Hematopoietic multipotent progenitor cell treated with erythropoietin and hydrocortisone succinate and interleukin-3 and kit ligand, for 8 days (in vitro differentiated cells): ENCODE measurements around the gene AMFR.

Experiments
- DNase-seq: peaks from one replicate; pipeline ENCODE4 v3.0.0-alpha.2; 2015

The AMFR gene

DNA sequence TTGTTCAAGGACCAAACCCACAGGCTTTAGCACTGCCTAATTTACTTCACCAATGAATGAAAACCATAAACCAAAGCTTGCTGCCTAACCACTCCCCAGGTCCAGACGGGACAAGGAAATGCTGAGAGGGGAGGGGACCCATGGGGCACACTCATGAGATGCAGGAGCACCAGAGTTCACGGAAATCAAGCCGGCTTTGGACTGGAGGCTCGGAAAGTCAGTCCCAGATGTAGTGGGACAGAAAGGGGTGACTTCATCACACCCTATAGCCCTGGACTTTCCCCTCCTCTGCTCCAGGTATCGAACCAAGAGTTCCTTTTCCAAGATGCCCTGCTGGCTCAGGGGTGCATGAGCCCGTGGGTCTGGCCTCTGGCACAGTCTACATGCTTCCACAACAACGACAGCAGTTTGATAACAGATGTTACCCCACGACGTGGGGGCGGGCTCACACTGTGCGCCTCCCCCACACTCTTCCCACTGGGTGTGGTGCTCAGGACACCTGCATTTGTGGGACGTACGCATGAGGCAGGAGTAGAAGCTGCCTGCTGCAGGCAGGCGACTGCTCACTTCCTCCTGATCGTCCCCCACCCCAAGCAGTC, 63.2 kb downstream of the AMFR start:
- no peak for DNase-seq

DNA sequence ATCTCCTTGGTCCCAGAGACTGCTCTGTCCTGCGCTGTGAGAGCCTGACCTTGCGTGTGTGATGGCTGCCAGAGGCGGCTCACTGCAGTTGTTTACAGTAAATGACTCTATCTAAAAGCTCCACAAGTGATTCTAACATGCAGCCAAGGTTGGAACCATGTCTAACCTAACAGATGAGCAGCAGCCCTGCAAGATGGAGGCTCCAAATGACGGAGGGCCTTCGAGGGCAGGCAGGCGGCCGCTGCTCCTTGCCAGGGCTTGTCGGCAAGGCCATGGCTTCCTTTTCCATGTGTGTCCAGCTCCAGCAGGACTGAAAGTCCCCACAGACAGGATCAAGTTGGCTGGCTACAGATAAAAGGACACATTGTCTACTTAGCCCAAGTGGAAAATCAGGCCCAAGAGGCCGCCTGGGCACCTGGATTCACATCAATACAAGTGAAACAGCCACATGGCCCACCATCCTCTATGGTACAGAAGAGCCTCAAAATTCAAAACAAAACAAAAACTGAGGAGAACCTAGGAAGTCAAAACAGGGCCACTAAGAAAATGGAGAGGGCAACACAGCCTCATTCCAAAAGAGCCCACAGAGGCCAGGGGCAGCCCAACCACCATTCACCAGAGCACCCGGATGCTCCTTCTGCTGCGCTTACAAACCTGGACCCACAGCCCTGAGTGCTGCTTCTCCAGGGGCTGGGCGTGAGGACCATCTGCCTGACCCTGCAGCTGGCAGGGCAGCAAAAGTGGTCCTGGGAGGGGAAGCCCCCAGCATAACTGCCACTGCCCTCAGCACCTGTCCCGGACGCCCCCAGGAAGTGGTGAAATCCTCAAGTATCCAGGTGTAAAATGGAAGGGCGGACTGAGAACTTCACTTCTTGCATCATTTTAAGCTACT, 65.0 kb downstream of the AMFR start:
- DNase-seq: no peak

DNA sequence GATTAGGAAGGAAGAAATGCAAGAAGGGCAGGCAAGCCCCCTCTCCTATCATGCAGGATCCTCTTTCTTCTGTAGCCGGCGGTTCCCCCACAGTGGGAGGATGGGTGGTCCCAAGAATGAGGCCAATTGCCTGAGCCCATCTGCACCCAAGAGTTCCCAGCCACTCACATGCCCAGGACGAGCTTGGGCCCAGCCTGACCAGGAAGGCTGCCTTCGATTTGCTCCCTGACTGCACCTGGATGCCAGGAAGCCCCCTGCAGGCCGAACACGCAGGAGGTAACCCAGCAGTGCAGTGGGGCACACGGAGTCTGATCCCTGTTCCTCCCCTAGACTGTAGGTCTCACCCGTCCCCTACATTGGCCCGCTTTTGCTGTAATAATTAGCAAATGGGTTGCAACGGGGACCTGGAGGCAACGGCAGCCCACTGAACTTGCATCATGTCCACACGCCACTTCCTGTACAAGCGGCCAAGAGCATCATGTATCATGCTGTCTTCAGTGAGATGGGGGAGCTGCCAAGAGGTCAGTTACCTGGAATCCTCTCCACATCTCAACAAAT, 67.5 kb downstream of the AMFR start:
- no peak for DNase-seq

DNA sequence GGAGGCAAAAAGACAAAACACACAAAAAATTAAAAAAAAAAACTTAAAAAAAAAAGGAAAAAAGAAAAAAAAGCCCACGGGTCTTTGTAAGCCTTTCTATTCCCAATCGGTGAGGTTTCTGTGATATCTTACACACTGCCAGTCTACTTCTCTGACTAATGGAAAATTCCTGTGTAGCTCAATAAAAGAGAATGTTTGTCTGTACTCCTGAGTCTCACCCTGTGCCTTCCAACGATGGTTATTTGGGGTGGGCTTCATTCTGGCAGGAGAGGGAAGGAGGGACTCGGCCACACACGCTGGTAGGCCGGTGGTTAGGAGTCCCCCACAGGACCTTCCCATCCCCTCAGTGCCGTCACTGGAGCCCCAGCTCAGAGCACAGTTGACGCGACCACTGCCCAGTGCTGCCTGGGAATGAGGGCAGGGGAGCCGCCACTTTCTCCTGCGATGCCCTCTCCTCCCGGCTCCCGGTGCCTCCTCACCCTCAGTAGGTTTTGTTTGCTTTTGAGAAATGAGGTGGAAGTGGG, 68.0 kb downstream of the AMFR start:
- DNase-seq: peak; percentile 23

DNA sequence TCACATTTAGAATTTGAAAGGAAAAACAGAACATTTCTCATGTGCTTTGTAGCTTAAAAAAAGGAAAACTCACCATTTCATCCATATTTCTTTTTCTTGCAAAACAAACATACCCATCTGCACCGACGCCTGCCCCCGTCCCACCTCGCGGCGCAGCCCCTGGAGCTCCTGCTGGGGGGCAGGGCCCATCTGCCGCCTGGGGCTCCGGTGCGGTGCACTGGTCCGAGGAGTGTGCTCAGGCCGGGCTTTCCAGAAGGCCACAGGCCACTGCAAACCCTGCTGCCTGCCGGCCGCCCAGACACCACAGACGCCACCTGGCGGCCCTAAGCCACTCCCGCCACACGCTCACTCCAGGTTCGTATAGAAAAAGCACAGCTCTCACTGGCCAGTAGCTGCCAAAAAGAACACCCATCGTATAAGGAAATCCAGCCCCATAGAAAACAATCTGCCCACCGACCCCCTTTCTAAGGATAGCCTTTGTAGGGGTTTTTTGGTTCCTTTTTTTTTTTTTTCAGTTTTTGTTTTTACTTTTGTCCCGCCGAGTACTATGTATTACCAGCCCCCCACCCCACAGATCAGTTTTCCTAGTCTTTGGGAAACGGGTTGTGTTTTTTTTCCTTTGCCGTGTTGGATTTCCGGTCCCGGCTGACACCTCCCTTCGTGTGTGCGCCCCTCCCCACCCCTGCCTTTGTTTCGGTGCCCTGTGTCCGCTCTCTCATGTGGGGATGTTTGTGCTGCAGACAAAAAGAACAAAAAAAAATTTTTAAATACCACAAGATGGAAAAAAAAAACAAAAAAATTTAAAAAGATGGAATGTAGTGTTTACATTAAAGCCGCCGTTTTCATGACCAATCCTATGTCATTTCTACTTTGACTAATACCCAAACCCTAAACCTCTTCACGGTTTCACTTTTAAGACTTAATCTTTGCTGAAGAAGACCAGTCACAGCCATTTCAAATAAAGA, 68.8 kb downstream of the AMFR start:
- DNase-seq: peak; percentile 82

DNA sequence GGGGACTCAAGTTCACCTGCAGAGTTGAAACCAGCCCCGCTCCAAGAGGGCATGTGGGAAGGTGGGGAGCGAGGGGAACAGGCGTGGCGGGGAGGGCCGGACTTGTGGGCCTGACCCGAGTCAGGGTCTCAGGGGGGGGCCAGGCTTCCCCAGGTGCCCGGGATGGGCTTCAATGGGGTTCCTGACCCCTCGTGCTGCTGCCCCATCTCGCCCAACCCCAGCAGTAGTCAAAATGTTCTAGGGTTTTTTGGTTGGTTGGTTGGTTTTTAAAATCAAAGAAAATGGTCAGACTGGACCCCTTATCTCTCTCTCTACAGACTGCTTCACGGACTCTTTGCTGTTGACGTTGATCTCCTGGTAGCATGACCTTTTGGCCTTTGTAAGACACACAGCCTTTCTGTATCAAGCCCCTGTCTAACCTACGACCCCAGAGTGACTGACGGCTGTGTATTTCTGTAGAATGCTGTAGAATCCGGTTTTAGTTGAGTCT, 69.5 kb downstream of the AMFR start:
- DNase-seq: peak; percentile 33

DNA sequence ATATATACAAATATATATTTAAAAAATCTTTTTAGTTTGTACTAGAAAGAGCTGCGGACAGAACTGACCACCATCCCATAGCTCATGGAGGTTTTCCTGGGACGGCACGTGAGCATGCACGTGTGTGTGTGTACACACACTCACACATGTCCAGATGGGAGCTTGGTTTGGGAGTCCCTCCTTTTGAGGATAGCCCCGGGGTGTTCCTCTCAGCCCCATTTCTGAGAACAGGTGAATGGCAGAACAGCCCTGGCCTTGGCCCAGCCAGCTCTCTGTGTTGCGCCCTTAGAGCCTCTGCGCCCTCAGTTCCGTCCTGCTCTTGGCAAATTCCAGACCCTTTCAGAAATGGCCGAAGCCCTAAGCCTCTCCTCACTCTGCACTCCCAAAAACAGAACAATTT, 70.1 kb downstream of the AMFR start:
- no peak for DNase-seq

DNA sequence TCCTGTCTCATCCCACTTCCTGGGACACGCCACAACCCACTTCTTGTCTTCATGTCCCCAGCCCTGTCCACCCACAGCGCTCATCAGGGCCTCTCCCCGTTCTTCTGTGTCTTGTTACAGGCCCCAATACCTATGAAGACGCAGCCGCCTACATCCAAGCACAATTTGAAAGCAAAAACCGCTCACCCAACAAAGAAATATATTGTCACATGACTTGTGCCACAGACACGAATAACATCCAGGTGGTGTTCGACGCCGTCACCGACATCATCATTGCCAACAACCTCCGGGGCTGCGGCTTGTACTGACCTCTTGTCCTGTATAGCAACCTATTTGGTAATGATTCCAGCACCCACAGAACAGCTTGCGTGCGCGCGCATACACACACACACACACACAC, 70.6 kb downstream of the AMFR start:
- no peak for DNase-seq

DNA sequence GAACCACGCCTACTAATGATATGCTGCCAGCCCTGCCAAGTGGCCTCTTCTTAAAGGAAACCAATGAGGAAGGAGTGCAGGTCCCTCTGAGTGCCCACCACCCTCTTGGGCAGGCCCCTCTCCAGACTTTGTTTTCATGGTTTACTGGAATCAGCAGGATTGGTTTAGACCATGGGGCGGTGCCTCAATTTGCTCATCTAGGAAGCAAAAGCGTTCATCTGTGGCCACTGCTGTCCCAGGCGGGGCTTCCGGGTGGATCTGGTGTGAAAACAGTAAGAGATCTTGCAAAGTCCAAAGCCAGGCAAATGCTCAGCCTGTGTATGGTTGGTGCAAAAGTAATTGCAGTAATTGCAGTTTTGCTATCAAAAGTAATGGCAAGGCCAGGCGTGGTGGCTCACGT, 71.3 kb downstream of the AMFR start:
- no peak for DNase-seq

DNA sequence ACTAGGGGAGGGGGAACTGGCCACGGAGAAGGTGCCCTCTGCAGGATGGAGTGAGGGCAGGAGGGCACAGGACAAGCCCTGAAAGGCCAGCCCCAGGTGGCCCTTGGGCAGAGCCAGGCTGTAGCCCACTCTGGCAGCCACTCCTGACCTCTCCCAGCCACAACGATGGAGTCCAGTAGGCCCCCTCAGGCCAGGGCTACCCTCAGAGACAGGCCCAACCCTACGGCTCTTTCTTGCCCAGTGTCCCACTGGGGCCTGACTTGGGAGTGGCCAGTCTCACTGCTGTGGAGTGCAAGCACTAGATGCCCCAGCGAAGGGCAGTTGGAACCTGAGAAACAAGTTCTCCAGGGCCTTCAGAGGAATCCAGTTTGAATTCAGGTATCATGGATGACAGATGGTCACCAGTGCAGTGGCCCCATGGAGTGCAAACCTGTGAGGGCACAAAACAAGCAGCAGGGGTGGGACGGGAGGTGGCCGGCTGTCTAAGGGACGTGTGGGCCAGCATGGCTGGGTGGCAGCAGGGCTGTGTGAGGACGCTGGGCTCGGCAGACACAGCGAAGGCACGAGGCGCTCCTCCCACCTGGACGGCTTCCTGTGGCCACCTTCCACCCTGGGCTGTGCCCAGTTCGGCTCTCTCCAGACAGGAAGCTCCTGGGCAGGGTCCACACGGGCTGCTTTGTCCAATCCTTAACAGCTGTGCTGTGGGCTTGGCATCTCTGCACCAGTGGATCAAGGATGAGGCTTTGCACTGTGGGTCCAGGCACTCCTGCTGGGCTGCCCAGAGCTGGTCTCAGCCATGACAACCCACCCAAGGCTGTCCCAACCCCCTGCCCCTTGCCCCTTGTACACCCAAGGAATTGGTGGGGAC, 72.1 kb downstream of the AMFR start:
- DNase-seq: no peak

DNA sequence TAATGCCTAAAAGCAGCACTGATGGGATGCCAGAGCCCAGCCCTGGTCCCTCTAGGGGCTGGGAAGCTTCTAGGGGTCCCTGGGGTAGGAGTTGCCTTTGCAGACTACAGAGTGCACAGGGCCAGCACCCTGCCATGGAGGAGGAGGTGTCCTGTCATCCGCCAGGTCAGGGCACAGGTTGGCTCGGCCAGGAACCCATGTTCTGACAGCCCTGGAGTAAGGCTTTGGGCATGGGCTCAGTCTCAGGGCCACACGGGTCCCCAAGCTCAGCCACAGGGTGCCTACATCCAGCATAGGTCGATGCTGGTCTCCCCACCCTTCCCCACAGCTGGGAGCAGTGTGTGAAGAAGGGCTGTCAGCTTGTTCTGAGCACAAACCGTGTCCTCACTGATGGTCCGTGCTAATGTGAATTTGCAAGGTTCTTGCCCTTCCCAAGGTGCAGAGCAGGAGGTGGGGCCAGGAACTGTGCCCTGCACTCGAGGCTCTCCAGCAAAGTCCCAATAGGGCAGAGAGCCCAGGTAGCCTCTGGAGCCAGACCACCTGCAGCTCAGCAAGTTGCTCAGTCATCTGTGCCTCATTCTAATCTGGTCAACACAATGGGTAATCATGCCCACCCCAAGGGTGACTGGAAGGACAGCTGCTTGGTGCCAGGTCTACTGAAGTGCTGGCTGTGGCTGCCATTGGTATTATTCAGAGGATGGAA, 72.8 kb downstream of the AMFR start:
- no peak for DNase-seq

DNA sequence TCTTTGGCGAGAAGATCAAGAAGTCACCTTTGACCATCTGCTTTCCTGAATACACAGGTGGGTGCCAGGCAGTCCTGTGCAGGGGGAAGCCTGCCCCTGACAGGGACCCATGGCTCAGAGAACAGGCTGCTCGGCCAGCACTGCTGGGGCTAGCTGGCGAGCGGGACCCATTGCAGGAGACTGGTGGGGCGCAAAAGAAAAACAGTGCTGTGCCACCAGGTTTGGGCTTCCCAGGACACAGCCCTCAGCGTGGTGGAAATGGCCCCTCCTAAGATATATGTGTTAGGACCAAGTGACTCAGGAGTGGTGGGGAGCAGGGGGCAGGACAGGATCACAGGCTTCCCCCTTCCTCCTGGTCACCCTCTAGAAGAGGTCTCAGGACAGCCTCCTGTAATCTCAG, 73.9 kb downstream of the AMFR start:
- no peak for DNase-seq

DNA sequence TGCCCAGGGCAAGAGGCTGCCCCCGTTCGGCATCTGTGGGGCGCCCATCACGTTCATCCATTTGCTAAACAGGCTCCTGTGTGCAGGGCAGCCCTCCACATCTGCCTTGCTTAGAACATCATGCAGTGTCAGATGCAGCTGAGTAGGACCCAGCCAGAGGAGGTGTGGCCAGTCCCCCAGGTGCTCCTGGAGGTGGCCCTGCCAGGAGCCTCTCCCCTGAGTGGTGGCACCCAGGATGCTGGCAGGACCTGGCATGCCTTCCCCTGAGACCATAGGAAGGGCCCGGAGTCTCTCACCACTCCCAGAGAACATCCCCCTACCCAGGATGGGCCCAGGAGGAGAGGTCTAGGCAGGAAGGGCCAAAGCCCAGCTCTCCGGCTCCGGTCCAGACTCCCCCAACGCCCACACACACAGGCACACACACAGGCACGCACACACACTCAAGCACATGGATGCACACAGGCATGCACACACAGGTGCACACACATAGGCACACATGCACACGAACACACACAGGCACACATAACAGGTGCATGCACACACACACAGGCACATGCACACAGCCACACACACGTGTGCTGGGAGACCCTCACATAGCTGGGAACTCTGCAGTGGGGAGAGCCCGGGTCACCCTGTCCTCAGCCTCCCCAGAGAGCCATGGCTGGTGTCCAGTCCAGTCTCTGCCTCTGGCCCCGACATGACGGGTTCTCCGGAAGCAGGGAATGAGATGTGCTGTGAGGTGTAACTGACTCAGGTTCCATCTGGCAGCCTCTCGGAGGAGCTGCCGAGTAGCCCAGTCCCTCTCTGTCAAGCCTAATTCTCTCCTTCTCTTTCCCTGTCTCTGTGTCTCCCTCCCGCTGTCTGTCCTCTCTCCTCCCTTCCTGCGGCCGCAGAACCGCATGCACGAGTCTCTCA, 74.6 kb downstream of the AMFR start:
- DNase-seq: no peak

DNA sequence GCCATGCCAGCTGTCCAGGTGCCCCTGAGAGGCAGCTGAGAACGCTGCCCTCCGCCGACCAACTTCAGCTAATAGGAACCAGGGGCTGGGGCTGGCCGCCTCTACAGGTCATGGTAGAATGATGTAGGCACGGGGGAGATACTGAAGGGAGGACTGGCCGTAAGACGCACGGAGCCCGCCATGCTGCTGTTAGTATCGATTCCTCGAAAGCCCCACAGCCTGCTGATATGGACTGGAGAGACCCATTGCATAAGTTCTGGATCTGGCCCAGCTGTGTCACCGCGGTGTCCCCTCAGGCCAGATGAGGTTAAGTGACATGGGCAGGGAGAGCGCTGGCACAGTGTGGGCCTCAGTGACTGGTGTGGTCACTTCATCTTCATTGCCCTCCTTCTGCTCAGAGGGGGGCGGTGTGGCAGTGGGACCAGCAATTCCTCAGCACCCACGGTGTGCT, 75.6 kb downstream of the AMFR start:
- DNase-seq: no peak

DNA sequence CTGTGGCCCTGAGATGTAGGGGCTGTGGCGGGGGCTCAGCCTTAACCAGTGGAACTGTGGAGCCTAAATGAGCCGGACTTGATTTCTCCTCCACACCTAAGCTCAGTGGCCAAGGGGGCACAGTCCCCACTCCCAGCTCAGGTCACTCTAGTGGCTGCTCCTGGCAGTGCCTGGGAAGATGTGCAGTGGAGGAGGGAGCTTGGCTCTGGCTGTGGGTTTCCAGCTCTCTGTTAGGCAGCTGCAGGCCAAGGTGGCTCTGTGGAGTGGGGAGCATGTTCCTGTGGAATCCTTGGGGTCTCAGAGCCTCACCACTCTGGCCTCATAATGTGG, 76.3 kb downstream of the AMFR start:
- DNase-seq: no peak

DNA sequence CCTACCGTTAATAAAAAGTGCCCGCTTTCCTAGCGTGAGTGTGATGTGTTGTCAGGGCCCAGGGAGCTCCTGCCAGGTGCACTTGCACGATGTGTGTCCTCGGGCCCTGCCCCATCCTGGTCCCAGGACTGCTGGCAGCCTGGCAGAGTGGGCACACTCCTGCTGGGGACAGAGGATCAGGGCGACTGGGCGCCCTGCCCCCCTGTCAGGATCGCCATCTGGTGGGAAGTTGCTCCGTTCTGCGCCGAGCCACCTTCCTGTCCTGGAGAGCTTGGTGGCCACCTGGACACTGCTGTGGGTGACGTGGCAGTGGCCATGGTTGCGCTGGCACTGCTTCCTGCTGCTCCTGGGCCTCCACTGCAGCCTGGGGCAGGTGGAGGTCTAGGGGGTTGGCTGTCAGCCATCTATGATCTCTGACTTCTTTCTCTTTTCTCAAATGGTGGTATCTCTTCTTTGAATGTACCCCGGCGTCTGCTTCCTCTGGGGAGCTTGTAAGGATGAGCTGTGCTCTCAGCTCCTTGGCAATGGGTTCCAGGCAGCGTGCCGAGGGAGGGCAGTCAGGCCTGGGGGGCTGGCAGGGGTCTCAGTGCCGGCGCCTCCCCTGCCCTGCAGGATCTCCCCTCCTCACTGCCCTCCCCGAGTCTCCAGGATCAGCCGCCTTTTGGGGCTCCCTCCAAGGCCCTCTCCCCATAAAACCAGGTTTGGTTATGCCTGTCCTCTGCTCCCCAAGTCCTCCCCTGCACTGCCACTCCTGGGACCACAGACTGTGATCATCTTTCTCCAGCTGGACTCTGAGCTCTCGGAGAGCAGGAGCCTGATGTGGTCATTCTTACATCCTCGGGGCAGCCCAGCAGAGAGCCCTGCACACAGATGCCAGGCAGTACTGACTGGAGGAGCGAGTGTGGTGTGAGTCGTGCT, 76.9 kb downstream of the AMFR start:
- no peak for DNase-seq

DNA sequence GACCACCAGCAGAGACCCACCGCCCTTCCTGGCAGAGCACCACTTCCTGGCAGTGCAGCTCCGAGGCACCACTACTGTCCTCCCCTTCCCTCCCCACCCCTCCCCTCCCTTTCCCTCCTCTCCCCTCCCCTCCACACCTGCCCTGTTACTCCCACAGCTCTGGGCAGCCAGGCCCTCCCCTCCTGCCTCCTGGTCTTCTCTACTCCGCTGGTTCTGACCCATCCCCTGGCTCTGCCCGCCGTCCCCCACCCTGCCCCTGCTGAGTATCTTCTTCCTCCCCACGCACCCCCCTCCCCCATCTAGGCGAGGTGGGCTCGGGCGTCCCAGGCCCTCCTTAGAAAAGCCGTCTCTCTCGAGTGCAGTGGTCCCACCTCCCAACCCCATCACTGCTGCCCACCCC, 77.7 kb downstream of the AMFR start:
- no peak for DNase-seq

DNA sequence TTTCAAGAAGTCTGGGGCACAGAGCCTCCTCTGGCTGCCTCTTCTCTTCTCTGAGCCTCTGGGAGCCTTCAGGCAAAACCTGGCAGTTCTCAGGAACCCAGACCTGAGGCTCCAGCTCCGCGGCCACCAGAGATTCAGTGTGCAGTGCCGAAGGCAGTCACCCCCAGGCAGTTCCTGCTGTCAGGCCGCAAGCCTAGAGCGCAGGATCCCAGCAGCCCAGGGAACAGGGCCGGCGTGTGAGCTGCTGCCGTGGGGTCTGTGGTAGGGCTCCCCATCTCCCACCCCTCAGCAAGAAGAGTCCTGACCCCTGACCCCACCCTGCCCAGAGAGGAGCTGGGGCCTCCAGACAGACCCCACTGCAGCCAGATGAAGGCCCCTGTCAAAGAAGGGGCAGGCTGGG, 78.2 kb downstream of the AMFR start:
- DNase-seq: no peak
